Mesodermal cell (in vitro differentiated cells): ENCODE data around the gene CDC45.
"Not testable (repeated sequence)": the region's sequence is repeated elsewhere in the genome, so short reads cannot be mapped to it uniquely, and the experiment has no call there.

Experiments
- H3K27ac ChIP-seq: 2 replicates; pipeline ENCODE4 v1.7.0; 2013; ENCODE audit warnings: mild to moderate bottlenecking, low read depth, low read length, moderate library complexity; ENCODE audit not compliant: severe bottlenecking
- H3K36me3 ChIP-seq: 2 replicates; pipeline ENCODE4 v1.7.1; 2013; ENCODE audit warnings: mild to moderate bottlenecking, low read length, moderate library complexity; ENCODE audit not compliant: control insufficient read depth, insufficient read depth
- H3K4me1 ChIP-seq: one replicate; pipeline ENCODE4 v1.7.1; 2013; ENCODE audit warnings: mild to moderate bottlenecking, low read length; ENCODE audit not compliant: insufficient read depth, control insufficient read depth, poor library complexity, severe bottlenecking
- H3K4me3 ChIP-seq: 2 replicates; pipeline ENCODE4 v1.7.0; 2013; ENCODE audit warnings: low read length, control low read depth, mild to moderate bottlenecking; ENCODE audit not compliant: insufficient read depth, poor library complexity, severe bottlenecking; ENCODE audit errors: extremely low read depth
- H3K9me3 ChIP-seq: 2 replicates; pipeline ENCODE4 v1.7.1; 2013; ENCODE audit warnings: mild to moderate bottlenecking, low read length, moderate library complexity; ENCODE audit not compliant: control insufficient read depth
- WGBS, 2 experiments: methylation state at CpG; one replicate each; pipeline ENCODE4 v1.1.5; 2013; ENCODE audit warnings: missing lambda C conversion rate in 2 of 2; ENCODE audit not compliant: insufficient coverage in 2 of 2; 5-methylcytosine and 5-hydroxymethylcytosine counted together

The CDC45 gene

GRCh38 chr22:19525116-19525660 is 45.5 kb downstream of the CDC45 start:
- Histone ChIP-seq H3K4me3 (no peak overlapping the region), H3K36me3 (peaks cover 5% of the 10 kb centered on the region), H3K27ac (no peak overlapping the region), H3K9me3 (no peaks in the 10 kb centered on the region), H3K4me1 (peaks cover 6% of the 10 kb centered on the region)
- 90 to 91% methylated on average over 14 to 15 of the region's 15 CpGs for WGBS, 2 experiments

GRCh38 chr22:19525666-19526065 is 45.9 kb downstream of the CDC45 start:
- 100% methylated on average over 1 of the region's 3 CpGs for WGBS, 2 experiments
- Histone ChIP-seq H3K4me3 (no peak overlapping the region), H3K9me3 (no peaks in the 10 kb centered on the region), H3K27ac (no peak overlapping the region), H3K36me3 (peaks cover 3% of the 10 kb centered on the region), H3K4me1 (peaks cover 6% of the 10 kb centered on the region)

- no peaks in the 10 kb centered on the region for H3K9me3 ChIP-seq
- 97 to 98% methylated on average over 10 to 11 of the region's 11 CpGs for WGBS, 2 experiments
- H3K4me3 ChIP-seq: no peak overlapping the region
- H3K4me1 ChIP-seq: peaks cover 6% of the 10 kb centered on the region
- H3K27ac ChIP-seq: no peak overlapping the region
- H3K36me3 ChIP-seq: no peaks in the 10 kb centered on the region
Observed at GRCh38 chr22:19526076-19526701, 46.5 kb downstream of the CDC45 start.

- Histone ChIP-seq H3K4me1 (peaks cover 6% of the 10 kb centered on the region), H3K36me3 (no peaks in the 10 kb centered on the region), H3K4me3 (no peak overlapping the region), H3K9me3 (no peaks in the 10 kb centered on the region), H3K27ac (no peak overlapping the region)
- WGBS, 2 experiments: 82 to 87% methylated on average over 5 to 7 of the region's 7 CpGs
Observed at GRCh38 chr22:19526702-19527111, 47.0 kb downstream of the CDC45 start.

- Histone ChIP-seq H3K27ac (no peak overlapping the region), H3K4me1 (peaks cover 6% of the 10 kb centered on the region), H3K36me3 (no peaks in the 10 kb centered on the region), H3K9me3 (no peaks in the 10 kb centered on the region), H3K4me3 (no peak overlapping the region)
- 96 to 99% methylated on average over 5 of the region's 5 CpGs for WGBS, 2 experiments
Observed at GRCh38 chr22:19527321-19527721, 47.6 kb downstream of the CDC45 start.

GRCh38 chr22:19527861-19528417 is 48.2 kb downstream of the CDC45 start:
- 90 to 92% methylated on average over 16 of the region's 17 CpGs for WGBS, 2 experiments
- peaks cover 6% of the 10 kb centered on the region for H3K4me1 ChIP-seq
- no peaks in the 10 kb centered on the region for H3K9me3 ChIP-seq
- H3K27ac ChIP-seq: no peak overlapping the region
- no peak overlapping the region for H3K4me3 ChIP-seq
- no peaks in the 10 kb centered on the region for H3K36me3 ChIP-seq

- 94 to 100% methylated on average over 2 of the region's 4 CpGs for WGBS, 2 experiments
- Histone ChIP-seq H3K36me3 (no peaks in the 10 kb centered on the region), H3K27ac (no peak overlapping the region), H3K4me3 (no peak overlapping the region), H3K9me3 (no peaks in the 10 kb centered on the region), H3K4me1 (no peaks in the 10 kb centered on the region)
Observed at GRCh38 chr22:19529811-19530210, 50.1 kb downstream of the CDC45 start.

GRCh38 chr22:19530751-19531150 is 51.0 kb downstream of the CDC45 start:
- 67 to 80% methylated on average over 1 of the region's 3 CpGs for WGBS, 2 experiments
- Histone ChIP-seq H3K36me3 (no peaks in the 10 kb centered on the region), H3K27ac (no peak overlapping the region), H3K4me3 (no peak overlapping the region), H3K4me1 (no peaks in the 10 kb centered on the region), H3K9me3 (no peaks in the 10 kb centered on the region)

- H3K4me3 ChIP-seq, H3K36me3 ChIP-seq, H3K4me1 ChIP-seq, H3K9me3 ChIP-seq, H3K27ac ChIP-seq: not testable (repeated sequence)
- 87 to 100% methylated on average over 4 to 5 of the region's 6 CpGs for WGBS, 2 experiments
Observed at GRCh38 chr22:19531327-19531726, 51.6 kb downstream of the CDC45 start.

- 82 to 96% methylated on average over 4 to 6 of the region's 8 CpGs for WGBS, 2 experiments
- Histone ChIP-seq H3K4me1 (no peaks in the 10 kb centered on the region), H3K27ac (no peak overlapping the region), H3K9me3 (no peaks in the 10 kb centered on the region), H3K36me3 (no peaks in the 10 kb centered on the region), H3K4me3 (no peak overlapping the region)
Observed at GRCh38 chr22:19533049-19533626, 53.4 kb downstream of the CDC45 start.

- no peak overlapping the region for H3K27ac ChIP-seq
- no peaks in the 10 kb centered on the region for H3K4me1 ChIP-seq
- no peak overlapping the region for H3K4me3 ChIP-seq
- H3K36me3 ChIP-seq: no peaks in the 10 kb centered on the region
- H3K9me3 ChIP-seq: no peaks in the 10 kb centered on the region
Observed at GRCh38 chr22:19533857-19534256, 54.1 kb downstream of the CDC45 start.
